ENCODE results near the gene TAF10.

The TAF10 gene

DNA sequence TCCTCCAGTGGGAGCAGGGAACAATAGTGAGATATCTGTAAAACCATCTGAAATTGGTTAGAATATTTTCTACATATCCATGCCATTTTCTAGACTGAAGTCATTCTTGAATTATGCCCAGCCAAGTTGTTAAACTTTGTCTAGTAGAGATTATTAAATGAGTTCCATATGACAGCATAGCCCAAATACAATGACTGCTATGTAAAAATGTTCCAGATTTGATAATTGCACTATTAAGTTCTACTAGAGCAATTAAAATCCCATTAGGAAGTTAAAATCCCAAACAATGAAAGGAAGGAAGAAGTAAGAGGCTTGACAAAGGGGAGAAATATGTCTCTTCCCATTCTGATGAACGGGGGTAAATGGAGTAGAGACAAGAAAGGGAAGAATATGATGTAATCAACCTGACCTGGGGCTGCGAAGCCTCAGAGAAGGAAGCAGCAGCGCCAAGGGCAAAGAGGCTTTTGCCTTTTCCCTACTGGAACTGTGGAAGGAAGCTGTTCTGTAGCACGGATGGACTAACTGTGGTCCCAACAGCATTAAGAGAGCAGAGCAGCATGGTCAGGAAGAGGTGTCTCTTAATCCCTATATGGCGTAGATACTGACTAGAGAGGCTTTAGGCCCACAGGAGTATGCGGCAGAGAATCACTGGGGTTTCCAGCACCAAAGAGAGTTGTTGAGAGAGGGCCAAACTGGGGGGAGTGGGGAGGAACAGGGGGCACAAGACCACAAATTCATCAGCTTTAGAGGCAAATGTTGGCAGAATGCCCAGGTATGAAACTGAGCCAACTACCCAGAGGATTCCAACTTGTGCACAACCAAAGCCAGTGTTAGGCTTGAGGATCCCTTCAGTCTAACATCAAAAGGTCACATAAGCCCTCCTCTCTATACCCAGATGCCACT, 35.3 kb downstream of the TAF10 start:
- DNase-seq: no peak

DNA sequence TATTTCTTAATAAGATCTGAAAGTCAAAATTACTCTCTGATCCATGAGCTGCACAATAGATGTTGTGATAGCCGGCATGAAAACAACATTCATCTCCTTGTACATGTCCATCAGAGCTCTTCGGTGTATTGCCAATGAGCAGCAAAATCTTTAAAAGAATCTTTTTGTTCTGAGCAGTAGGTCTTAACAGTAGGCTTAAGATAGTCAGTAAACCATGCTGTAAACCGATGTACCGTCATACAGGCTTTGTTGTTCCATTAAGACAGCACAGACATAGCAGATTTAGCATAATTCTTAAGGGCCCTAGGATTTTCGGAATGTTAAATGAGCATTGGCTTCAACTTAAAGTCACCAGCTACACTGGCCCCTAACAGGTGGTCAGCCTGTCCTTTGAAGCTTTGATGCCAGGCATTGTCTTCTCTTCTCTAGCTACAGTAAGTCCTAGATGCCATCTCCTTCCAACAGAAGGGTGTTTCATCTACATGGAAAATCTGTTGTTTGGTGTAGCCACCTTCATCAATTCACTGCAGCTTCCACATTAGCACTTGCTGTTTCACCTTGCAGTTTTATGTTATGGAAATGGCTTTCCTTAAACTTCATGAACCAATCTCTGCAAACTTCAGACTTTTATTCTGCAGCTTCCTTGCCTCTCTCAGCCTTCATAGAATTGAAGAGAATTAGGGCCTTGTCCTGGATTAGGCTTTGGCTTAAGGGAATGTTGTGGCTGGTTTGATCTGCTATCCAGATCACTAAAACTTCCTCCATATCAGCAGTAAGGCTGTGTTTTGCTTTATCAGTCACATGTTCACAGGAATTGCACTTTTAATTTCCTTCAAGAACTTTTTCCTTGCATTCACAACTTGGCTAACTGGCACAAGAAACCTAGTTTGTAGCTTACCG, 37.0 kb downstream of the TAF10 start:
- no peak for DNase-seq

GRCh38 chr11:6572215-6572614, 39.8 kb downstream of the TAF10 start:
- no peak for DNase-seq

DNA sequence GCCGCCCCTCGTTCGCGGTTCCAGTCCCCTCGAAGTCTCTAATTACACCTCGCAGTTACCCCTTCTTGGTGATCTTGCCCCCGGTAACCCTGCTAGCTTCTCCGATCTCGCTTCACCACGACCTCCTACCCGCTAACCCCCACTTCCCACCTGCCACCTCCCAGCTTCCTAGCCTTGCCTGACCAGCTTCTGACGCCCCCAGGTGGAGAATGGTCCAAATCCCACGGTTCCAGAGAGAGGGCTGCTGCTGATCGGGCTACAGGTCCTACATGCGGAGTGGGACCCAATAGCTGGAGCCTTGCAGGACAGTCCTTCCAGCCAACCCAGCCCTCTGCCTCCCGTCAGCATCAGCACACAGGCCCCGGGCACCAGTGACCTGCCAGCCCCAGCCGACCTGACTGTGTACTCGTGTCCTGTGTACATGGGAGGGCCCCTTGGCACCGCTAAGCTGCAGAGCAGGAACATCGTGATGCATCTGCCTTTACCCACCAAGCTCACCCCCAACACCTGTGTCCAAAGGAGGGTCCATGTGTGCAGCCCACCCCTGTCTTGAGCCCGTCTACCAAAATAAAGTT, 40.5 kb downstream of the TAF10 start:
- no peak for DNase-seq

GRCh38 chr11:6570691-6571427, 41.2 kb downstream of the TAF10 start:
- DNase-seq: no peak

- DNase-seq: no peak
Measured at GRCh38 chr11:6569706-6570105, 42.3 kb downstream of the TAF10 start.

DNA sequence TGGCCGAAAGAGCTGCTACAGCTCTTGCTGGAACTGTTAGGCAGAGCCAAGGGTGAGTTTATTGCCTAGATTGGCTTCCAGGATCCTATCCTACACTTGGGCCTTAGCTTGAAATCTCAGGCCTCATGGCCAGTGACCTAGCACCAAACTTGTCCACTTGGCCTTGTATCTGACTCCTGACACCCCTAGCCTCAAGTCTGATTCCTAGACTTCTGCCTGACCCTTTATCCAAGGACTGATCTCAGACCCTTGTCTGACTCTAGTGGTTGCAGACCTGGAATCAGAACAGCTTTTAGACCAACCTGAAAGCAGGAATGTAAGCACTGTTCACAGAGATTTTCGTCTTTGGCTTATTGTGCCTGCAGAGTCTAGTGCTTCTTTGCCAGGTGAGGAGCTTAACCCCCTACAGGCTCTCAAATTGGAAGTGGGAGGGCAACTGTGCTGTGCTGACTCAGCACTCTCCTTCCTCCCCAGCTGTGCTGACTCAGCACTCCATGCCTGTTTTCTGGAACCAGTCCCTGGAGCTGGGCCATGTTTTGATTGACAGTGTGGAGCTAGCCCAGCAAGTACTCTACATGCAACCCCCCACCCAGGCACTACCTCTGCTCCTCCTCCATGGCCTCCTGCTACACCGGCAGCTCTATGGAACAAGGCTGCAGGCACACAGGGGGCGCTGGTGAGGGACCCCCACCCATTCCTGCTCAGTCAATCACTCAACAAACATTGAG, 43.7 kb downstream of the TAF10 start:
- peak; percentile 61 for DNase-seq

- no peak for DNase-seq
Measured at GRCh38 chr11:6567371-6567745, 44.7 kb downstream of the TAF10 start.

DNA sequence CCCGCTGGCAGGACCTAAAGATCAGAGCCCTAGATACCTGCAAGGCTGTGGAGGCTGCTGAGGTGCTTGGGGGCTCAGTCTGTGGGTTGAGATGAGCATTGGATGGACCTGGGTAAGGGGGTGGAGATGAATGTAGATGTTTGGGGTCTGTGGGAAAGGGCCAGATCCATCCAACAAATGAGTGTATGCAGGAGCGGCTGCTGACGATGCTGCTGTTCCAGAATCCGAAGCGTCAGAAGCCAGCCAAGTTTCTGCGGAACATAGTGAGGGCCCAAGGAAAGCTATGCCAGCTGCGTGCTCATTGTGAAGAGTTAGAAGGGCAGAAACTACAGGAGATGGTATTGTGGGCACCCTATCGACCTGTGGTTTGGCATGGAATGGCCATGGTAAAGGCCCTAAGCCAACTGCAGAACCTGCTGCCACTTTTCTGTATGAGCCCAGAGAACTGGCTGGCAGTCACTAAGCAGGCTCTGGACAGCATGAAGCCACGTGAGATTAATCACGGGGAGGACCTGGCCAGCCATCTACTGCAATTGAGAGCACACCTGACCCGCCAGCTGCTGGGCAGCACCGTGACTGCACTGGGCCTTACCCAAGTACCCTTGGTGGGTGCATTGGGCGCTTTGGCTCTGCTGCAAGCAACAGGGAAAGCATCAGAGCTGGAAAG, 45.2 kb downstream of the TAF10 start:
- peak; percentile 36 for DNase-seq

DNA sequence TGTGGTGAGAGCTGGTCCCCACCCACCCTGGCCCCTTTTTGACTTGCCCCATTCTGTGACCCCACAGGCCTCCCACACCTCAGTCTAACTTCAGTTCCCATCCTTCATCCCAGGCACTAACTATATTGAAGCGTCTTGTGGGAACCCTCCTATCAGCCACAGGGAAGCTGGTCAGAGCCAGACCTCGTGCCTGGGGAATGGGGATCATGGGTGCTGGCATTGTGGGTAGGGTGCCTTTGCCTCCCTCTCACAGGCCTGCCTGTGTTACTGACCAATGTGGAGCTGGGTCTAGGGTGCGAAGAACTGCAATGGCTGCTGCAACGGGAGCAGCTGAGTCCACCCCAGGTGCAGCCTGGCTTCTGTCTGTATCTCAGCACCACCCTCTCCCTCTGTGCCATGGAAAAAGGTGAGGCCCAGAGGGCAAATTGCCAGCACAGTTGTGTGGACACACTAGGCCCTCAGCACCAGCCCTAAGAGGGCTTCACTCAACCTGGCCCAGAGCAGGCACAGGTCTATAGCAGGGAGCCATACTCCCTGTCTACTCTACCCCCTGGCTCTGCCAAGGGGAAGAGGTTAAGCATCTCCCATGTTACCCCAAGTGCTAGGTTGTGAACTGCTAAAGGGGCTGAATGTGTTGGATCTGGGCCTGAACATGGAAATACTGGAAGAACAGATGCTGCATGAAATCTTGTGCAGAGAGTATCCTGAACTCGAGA, 45.9 kb downstream of the TAF10 start:
- DNase-seq: no peak

GRCh38 chr11:6565325-6565724, 46.7 kb downstream of the TAF10 start:
- no peak for DNase-seq

DNA sequence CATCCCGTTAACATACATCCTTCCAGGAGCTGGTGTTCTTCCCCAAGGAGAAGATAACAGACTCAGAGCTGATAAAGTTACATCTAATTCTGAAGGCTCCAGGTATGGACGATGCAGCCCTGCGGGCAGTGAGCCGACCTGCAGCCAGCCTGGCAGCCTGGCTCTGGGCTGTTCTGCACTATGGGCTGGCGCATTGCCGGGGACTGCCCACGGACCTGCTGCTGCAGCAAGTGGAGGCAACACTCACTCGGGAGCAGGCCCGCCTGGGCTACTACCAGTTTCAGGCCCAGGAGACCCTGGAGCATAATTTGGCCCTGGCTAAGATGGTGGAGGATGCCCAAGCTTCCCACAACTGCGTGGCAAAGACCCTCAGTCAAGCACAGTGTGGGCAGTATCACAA, 48.3 kb downstream of the TAF10 start:
- no peak for DNase-seq

GRCh38 chr11:6563121-6563619, 48.8 kb downstream of the TAF10 start:
- DNase-seq: no peak

GRCh38 chr11:6561288-6561687, 50.7 kb downstream of the TAF10 start:
- no peak for DNase-seq

All from islet precursor cell (in vitro differentiated cells).